Ishikawa (cell line): ENCODE data around the gene SMPD1.

Experiments
- CEBPB ChIP-seq: IDR thresholded peaks from 2 replicates; pipeline ENCODE4 v1.6.1; 2012
- CREB1 ChIP-seq: IDR thresholded peaks from 2 replicates; pipeline ENCODE4 v1.6.1; 2012; ENCODE audit warnings: low read depth
- EP300 ChIP-seq: IDR thresholded peaks from 2 replicates; pipeline ENCODE4 v1.6.1; 2012; ENCODE audit warnings: borderline replicate concordance
- FOXM1 ChIP-seq: IDR thresholded peaks from 2 replicates; pipeline ENCODE4 v1.6.1; 2012; ENCODE audit warnings: low read depth, borderline replicate concordance
- MAX ChIP-seq: IDR thresholded peaks from 2 replicates; pipeline ENCODE4 v1.6.1; 2012
- NFIC ChIP-seq: IDR thresholded peaks from 2 replicates; pipeline ENCODE4 v1.6.1; 2012
- RAD21 ChIP-seq: IDR thresholded peaks from 2 replicates; pipeline ENCODE4 v1.6.1; 2012; ENCODE audit warnings: low read depth
- TAF1 ChIP-seq: IDR thresholded peaks from 2 replicates; pipeline ENCODE4 v1.6.1; 2012; ENCODE audit warnings: low read depth, mild to moderate bottlenecking
- TCF12 ChIP-seq: IDR thresholded peaks from 2 replicates; pipeline ENCODE4 v1.6.1; 2012; ENCODE audit warnings: low read depth
- TEAD4 ChIP-seq: IDR thresholded peaks from 2 replicates; pipeline ENCODE4 v1.6.1; 2012

GRCh38 chr11:6362873-6363678, 27.2 kb upstream of the SMPD1 start:
- TF ChIP-seq TAF1 (no peak), RAD21 (peak; percentile 85), MAX (no peak), FOXM1 (no peak), NFIC (no peak), EP300 (no peak), CEBPB (no peak), TEAD4 (no peak), CREB1 (no peak), TCF12 (no peak)
